ENCODE data around the gene ORC3.

DNA sequence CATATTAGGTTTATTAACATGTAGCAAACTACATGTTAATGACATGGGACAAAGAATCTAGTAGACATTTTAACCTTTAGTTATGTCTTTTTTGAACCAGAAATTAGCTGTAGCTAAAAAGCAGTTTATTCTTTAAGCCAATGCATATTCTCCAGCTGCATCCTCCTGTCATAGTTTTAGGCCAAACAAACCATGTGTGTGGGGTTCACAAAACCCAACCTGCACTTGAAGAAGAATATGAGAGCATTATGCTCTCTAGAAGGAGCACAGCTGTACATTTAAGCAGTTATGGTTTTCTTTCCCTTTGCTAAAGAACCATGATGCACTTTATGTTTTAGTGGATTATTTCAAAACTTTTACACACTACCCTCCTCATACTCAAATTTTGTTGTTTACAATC lies 65.9 kb downstream of the ORC3 start:
- TF ChIP-seq GATA3 (IDR thresholded peaks at IDR 0.05; ENCODE audit: low read depth, low read length): no peak
- no peak for TF ChIP-seq GATA2 (IDR thresholded peaks at IDR 0.05; ENCODE audit: low read depth, low read length)
